Measurements from ENCODE around the gene SLC7A6. TPM values are rescaled to one million over a fixed set of nuclear protein-coding genes. Genes with fewer than 3 reads are reported as not detected.

Gene SLC7A6
- total RNA-seq, 1 experiment from 2014 or later = 28.5 TPM

DNA sequence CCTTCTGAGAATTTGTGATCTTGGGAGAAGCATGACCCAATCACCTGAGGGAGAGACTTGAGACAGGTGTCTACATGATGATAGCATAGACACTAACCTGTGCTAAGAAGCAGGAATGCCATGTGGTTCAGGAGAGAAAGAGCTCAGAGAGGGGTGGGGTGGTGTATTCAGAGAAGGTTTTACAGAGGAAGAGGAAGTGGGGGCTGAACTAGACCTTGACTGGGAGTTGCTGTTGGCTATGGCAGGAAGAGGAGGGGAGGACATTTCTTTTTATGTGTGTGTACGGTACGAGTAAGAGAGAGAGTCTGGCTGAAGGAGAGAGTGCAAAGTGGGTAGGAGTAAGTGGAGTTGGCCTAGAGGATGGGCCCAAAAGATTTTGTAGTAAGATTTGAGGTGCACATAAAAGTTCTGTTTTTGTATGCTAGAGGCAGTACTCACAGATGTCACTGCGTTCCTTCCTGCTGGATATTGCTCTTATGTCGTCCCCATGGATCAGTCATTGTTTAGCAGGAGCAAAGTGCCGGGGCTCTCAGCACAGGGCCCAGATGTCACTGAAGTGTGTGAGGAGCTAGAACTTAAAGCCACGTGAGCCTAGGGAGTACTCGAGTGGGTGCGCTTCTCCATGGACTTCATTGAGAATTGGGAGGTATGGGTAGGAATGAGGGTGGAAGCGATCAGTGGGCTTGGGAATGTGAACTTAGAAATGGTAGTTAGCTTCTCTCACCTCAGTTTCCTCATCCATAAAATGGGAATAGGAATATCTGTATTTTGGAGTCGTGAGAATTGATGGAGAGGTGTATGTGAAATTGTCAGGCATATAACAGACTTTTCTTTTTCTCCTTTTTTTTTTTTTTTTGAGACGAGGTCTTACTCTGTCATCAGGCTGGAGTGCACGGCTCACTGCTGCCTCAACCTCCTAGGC is 22.1 kb downstream of the SLC7A6 start:
- no peak overlapping the region for H3K4me2 ChIP-seq (ENCODE audit: low read length)
- H3K27ac ChIP-seq (ENCODE audit: low read depth, low read length) = no peak overlapping the region
- no peak overlapping the region for H3K9ac ChIP-seq (ENCODE audit: low read length)
- POLR2A ChIA-PET = no interaction called here
- H3K36me3 ChIP-seq (ENCODE audit: control insufficient read depth in 1 of 2, insufficient read depth in 2 of 2, low read length in 2 of 2) = peaks cover 2 to 40% of the 10 kb centered on the region in 2 experiments; a peak in 2 of 4 replicates
- no peaks in the 10 kb centered on the region for H3K9me3 ChIP-seq (ENCODE audit: control insufficient read depth in 1 of 2, insufficient read depth in 1 of 2, low read depth in 1 of 2, low read length in 2 of 2)
- DNase-seq (ENCODE audit: low read depth, low spot score) (no peak), ATAC-seq (no peak)
- RAD21 ChIA-PET (ENCODE audit: low non-redundant PET in 1 of 2, low total read pairs in 2 of 2, uncharacterized antibody in 2 of 2, unreplicated experiment in 2 of 2) = no interaction called here
- no peak overlapping the region for H3K4me3 ChIP-seq (replicated peaks in 1 of 2; ENCODE audit: low read depth in 1 of 2, low read length in 2 of 2)
- H3K79me2 ChIP-seq (ENCODE audit: insufficient read depth, low read length) = peaks cover 62% of the 10 kb centered on the region
- no peak for TF ChIP-seq CEBPB (IDR thresholded peaks at IDR 0.05; ENCODE audit: low read depth)
- TF ChIP-seq ZBTB33 (IDR thresholded peaks at IDR 0.05; ENCODE audit: extremely low read depth, insufficient replicate concordance, low read length) = no peak
- TF ChIP-seq REST (IDR thresholded peaks at IDR 0.05; ENCODE audit: low read depth) = no peak
- TF ChIP-seq SIN3A (IDR thresholded peaks at IDR 0.05; ENCODE audit: low read depth) = no peak
- no peak for TF ChIP-seq YY1 (IDR thresholded peaks at IDR 0.05; ENCODE audit: extremely low read depth, insufficient replicate concordance, low read depth, low read length)
- no peak for TF ChIP-seq JUND (IDR thresholded peaks at IDR 0.05)
- TF ChIP-seq SRF (IDR thresholded peaks at IDR 0.05; ENCODE audit: low read depth) = no peak
- TF ChIP-seq, protein P1, sequence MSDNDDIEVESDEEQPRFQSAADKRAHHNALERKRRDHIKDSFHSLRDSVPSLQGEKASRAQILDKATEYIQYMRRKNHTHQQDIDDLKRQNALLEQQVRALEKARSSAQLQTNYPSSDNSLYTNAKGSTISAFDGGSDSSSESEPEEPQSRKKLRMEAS (IDR thresholded peaks at IDR 0.05) = no peak
- TF ChIP-seq ELF1 (IDR thresholded peaks at IDR 0.05; ENCODE audit: borderline replicate concordance, low read depth) = no peak
- no peaks in the 10 kb centered on the region for H3K27me3 ChIP-seq (ENCODE audit: insufficient read depth, low read length)
- CTCF ChIA-PET = no interaction called here
- intact Hi-C loops (cut with micrococcal nuclease) = no loop called here
- H2AFZ ChIP-seq (ENCODE audit: low read depth, low read length, poor library complexity, severe bottlenecking) = no peak overlapping the region
- no peaks in the 10 kb centered on the region for H3K9me2 ChIP-seq (ENCODE audit: insufficient read depth)
- no peaks in the 10 kb centered on the region for H4K20me1 ChIP-seq (ENCODE audit: insufficient read depth)
- H3K4me1 ChIP-seq (ENCODE audit: control insufficient read depth in 1 of 2, insufficient read depth in 2 of 2, low read length in 2 of 2) = peaks cover 0 to 7% of the 10 kb centered on the region in 2 experiments; a peak in 1 of 4 replicates
- BruUV-seq (replicated peaks) = no TSS peak

Data from HCT116 (cell line).